Hematopoietic multipotent progenitor cell treated with erythropoietin and hydrocortisone succinate and interleukin-3 and kit ligand, for 17 days (in vitro differentiated cells): Measurements from ENCODE around the gene RNF186.
"Not testable (repeated sequence)": the region's sequence is repeated elsewhere in the genome, so short reads cannot be mapped to it uniquely, and the experiment has no call there.

ENCODE experiments used
- DNase-seq: peaks from one replicate; pipeline ENCODE4 v3.0.0-alpha.2; 2015; ENCODE audit warnings: low spot score

RNF186 gene

DNA sequence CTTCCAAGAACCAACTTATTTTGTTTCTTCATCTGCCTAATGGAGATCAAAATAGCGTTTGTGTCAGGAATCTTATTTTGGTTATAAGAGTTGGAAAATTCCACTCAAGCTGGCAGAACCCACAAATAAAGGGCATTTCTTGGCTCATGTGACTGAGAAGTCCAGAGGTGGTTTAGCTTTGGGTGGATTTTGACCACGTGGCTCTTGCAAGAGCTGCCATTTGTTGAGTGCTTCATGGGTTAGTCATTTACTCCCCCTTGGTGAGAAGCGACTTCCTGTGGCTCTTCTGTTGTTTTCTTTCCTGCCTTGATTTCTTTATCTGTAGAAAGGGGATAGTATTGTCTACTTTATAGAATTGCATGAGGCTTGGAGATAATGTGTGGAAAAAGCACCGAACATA lies 9.5 kb upstream of the RNF186 start:
- no peak for DNase-seq

DNA sequence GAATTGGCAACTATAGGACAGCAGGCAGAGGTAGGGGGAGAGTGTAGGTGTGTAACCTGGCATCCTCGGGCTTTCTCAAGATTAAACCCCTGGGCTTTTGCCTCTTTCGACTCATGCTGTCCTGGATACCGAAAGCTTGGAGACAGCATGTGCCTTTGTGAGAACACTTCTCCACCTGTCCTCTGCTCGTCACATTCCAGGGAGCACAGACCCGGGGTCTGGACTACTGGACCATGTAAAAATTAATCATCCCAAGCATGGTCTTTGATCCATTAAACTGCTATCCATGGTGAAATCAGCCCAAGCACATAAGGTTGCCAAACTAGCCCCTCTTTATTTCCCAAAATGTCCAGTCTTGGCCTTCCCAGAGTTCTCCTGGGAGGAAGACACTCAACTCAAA lies 9.0 kb upstream of the RNF186 start:
- DNase-seq, result no peak

DNA sequence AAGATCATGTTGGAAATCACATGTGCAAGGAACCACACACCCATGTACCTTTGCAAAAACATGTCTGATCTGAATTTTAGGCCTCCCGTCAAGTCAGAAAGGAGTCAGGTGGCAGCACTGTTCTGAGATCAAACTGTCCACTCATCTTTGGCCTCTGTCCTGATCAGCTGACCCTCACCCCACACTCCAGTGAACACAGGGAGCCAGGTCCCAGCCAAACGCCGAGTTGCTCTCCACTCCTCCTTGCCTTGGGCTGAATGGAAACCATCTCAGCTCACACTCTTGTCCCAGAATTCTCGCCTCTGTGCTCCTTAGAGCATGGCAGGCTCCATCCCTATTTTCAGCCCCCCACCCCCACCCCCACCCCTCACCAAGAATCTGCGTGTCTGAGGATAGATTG lies 4.6 kb upstream of the RNF186 start:
- no peak for DNase-seq

DNA sequence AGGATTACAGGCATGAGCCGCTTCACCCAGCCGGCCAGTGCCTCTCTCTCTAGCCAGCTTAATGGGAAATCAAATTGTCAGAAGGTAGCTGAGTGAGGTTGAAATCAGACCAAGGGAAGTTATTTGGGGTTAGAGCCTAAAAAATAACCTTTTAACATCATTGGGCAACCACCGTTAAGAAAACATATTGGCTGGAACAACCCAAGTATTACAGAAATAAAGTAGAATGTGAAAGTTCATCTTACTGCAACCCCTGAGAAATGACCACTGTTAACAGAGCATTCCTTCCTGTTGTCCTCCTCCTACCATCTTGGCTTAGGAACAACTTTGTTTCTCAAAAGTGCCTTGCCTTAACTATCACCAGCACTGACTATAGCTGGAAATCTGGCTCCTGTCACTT lies 3.2 kb upstream of the RNF186 start:
- DNase-seq, result no peak

DNA sequence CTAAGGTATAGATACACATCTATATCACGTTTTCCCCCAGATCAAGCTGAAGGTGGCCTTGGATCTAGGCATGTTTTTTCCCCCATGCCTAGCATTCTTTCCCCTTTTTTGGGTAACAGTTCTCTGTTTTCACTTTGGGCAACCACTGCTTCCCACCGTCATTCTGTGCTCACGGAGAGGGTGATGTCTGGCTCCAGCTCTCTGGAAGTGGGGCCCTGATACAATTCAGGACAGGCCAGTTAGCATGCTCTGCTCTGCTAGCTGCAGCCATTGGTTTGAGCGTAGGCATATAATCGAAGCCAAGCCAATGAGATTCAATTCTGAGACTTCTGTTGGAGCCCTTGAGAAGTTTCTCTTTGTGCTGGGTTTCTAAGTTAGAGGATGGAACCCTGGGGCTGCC lies 2.1 kb upstream of the RNF186 start:
- DNase-seq, result no peak

DNA sequence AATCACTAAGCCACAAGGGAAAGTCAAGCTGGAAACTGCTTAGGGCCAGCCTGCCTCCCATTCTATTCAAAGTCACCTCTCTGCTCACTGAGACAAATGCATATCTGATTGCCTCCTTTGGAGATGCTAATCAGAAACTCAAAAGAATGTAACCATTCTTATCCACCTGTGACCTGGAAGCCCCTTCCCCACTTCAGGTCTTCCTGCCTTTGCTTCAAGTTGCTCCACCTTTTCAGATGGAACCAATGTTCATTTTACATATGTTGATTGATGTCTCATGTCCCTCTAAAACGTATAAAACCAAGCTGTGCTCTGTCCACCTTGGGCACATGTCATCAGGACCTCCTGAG lies 1.6 kb upstream of the RNF186 start:
- DNase-seq, result not testable (repeated sequence)

DNA sequence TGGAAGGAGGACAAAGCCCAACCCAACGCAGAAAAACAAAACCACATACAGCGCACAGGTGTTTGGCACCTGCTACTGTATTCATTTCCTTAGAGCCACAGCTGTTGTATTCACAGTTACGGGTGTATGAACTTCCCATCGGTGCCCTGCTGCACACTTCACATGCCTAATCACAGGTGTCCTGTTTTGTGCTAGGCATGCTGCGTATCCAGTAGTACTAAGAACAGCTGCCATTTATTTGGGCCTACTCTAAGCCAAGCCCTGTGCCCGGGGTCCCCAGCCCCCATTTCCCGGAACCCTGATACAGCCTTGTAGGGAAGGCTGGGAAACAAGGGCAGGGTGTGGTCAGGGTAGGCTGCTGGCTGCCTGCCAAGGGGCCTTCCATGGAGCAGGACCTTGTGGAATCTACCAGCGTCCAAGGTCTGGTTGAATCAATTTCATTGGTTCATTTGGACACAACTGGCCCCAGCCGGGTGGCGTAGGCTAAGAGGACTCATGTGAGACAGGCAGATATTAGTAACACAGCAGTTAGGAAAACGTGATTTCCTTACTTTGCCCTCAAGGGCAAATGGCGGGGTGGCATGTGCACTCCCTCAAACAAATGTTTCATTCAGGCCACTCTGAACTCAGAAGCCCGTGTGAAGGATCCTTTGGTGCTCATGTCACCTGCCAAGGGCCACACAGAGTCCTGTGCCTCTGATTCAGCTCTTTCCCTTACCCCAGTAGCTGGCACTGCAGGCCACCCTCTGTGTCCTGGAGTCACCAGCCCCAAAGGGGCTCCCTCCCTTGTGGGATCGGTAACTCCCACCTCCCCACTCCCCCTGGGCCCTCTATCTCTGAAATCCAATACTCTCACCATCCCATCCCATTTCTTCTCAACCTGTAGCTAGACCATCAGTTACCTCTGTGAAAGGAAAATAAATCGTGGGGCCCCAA lies 986 bp upstream of the RNF186 start:
- no peak for DNase-seq

DNA sequence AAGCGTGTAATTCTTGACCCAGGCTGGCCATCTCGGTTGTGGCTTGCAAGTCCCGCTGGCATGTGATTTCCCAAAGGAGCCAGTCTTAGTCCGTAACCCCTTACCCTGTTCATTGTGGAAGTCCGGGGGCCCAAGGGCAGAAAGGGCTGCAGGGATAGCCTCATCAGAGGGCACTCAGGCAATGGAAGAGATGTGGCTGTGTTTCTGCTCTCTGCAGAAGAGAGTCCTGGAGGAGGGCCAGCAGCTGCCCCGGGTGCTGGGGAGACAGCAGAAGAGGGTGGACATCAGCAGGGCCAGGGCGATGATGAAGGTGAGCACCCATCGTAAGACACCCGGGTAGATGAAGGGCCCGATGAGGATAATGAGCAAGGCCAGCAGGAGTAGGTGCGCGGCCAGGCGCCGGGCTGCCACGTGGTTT lies 830 bp downstream of the RNF186 start:
- no peak for DNase-seq

DNA sequence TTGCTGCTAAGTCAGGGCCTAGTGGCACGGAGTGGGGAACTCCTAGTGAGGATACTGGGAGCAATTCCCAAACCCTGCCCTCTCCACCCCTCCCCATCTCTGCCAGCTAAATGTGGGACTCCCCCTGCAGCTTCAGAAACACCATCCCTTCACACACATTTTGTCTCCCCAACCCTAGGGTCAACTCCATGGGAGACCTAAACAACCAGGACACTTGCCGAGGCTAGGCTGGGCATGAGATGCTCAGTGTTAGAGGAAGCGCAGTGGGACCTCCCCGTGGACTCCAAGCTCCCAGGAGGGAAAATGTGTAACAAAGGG lies 1.5 kb downstream of the RNF186 start:
- no peak for DNase-seq

DNA sequence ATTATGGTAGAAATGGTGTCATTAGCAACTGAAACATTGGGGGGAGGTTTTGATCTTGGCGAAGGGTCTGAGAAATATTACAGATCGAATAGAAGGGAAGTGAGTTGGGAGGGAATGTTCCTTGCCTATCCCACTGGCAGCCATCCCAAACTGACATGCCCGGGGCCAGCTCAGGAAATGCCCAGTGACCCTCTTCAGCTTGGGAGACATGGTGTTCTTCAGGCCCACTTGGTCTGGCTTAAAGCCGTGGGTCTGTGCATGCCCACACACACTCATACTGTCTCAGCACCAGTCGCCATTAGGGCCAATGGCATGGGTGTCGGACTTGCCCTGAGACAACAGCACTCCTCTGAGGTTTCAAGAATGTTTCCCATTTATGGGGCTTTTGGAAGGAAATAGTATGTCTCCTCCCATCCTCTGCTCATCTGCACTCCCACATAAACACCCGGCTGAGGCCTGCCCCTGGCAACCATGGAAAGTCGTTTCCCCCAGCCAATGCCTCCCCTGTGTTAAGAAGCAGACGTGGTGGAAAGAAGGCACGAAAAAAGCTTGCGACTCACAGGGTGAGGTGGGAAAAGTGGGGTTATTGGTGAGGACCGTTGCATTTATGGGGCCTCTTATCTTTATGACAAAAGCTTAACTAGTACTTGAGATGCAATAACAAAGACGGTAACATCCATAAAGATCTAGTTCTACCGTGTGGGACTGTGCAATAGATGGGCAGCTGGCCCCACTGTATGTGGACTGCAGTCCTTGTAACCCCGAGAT lies 2.0 kb downstream of the RNF186 start:
- no peak for DNase-seq

DNA sequence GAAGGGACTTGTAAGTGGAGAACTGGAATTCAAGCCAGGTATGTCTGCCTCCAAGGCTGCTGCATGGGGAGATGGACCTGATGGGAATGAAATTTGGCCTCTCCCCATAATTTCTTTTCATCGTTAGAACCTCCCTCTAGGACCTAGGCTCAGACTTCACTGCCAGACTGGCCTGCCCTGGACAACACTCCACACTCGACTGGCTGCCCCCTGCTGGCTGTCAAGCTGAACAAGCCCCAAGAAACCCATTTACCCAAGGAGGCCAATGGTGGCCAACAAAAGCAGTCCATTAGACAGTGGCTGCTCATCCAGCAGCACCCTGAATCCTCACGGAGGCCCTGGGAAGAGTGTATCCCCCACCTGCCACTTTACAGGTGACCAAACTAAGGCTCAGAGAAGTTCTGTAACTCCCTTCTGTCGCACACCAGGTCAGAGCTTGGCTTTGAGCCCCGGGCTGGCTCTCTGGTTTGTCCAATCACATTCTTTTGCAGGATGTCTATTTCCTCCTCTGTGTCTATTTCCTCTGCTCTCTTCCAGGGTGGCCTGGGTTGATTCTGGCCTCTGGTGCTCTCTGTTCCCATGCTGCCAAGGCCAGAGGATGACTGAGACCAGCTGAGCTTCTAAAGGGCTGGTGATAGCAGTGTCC lies 3.8 kb downstream of the RNF186 start:
- DNase-seq, result no peak

DNA sequence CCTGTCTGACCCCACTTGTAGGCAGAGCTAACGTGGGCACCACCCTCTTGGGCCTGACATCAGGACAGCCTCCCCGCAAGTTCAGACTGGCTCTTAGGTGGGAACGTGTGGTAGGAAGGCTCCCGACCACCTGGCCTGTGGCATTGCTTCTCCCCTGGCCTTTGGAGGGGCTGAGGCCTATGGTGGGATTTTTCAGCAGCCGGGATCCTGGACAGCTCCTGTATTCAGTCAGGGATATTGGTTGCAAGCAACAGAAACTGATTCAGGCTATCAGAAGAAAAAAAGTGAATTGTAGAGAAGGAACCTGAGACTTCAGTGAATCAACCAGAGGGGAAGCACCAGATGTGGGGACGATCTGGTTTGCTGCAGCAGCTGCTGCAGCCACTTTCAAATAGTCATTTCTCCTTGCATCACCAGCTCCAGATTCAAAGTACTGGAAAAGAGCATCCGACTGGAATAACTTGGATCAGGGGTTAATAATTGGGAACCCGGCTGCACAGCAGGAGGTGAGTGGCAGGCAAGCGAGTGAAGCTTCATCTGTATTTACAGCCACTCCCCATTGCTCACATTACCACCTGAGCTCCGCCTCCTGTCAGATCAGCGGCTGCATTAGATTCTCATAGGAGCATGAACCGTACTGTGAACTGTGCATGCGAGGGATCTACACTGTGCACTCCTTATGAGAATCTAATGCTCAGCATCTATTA lies 5.9 kb downstream of the RNF186 start:
- DNase-seq, result no peak

DNA sequence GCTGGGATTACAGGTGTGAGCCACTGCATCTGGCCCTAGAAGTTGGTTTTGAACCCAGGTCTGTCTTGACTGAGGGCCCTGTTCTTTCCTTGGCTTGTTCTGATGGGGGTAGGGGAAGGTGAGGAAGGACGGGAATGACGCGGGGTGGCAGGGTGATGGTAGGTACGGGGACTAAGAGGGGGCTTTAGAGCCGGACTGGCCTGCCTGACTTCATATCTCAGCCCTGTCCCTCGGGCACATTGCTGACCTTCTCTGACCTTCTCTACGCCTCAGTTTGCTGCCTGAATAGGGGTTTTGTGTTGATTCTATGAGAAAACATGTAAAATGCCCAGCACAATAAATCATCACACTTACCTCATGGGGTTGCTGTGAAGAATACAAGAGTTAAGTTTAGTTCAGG lies 6.7 kb downstream of the RNF186 start:
- DNase-seq, result no peak

DNA sequence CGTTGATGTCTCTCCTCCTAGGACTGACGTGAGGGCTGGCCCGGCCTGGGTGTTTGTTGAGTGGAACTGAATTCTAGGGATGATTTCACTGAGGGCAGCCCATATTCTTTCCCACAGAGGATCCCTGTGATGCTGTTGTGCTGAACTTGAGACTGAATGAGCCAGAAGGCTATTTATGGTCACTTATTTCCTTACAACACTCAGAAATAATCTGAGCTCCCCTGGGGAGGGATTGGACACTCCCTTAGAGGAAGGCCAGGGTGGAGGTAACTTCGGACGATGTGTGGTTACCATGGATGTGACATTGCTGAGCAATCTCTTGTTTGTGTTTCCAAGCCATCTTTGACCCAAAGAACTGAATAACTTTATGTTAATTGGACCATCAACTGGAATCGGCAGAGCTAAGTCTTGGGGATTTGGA lies 10.2 kb downstream of the RNF186 start:
- DNase-seq, result no peak

DNA sequence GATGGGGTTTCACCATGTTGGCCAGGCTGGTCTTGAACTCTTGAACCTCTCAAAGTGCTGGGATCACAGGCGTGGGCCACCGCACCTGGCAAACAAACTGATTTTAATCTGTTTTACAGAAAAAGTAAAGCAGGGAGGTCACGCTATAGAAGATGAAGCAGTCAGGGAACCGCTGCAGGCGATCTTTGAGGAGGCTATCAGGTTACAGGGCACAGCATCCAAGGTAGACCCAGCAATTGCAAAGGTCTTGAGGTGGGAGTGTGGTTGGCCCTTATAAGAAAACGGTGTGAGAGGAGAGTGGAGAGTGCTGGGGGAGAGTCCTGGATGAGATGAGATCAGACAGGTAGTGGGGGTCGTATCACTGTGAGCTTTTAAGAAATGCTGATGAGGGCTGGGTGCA lies 12.8 kb downstream of the RNF186 start:
- no peak for DNase-seq

DNA sequence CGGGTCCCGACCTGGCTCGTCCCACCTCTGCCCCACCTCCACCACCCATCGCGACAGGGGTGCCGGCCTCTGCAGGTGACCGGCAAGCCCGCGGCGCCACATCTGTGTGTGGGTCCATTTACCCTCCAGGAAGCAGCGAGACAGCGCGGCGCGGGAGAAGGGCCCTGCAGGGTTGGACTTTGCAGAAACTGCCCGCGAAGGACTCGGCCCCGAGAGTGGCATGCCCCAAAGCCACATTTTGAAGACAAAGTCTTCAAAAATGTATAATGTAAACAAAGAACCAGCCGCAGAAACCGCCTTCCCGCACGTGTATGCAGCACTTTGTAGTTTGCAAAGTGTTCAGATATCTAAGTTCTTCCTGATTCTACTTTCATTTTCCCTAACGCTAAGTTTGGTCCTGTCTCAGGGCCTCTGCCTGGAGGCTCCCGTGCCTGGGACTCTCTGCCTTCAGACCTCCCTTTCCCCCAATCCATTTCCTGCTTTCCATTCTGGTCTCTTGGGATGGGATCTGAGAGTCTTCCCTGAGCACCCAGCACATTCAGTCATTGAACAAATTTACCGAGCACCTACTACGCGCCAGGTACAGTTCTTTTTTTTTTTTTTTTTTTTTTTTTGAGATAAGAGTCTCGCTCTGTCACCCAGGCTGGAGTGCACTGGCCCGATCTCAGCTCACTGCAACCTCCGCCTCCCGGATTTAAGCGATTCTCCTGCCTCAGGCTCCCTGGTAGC lies 14.8 kb downstream of the RNF186 start:
- no peak for DNase-seq

DNA sequence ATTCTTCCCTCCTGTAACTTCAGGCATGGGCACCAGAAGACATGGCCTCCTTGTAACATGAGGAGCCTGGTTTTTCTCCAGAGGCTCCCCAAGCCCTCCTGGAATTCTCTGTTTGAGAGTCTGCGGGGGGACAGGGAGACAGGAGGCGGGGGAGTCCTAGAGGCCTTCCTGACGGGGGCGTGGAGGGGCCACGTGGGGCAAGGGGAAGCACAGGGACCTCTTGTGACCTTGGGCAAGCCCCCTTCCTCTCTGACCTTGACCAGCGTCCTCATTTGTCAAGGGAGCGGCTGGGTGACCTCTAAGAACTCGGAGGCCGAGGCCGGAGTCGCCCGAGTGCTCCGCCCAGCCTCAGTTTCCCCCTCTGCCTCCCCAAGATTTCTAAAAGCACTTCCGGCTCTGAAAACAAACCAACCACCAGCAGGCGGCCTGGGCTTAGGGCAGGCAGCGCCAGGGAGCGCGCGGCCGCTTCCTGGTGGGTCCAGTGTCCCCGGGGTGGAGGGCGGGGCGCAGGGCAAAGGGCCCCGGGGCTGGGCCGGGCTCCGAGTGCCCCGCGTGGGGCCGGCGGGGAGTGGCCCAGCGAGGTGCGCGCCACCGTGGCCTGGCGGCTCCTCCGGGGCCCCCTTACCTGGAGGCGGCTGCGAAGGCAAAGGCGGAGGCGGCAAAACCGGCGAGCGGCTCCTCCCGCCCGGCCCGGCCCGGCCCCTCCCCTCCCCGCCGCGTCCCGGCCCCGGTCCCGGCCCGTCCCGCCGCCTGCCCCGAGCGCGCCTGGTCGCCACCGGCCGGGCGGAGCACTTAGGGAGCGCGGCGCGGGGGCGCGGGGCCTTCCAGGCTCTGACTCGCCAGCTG lies 15.6 kb downstream of the RNF186 start, which contains the start of gene TMCO4:
Gene TMCO4 (minus strand): TSS at position 687 of the 846 bp plus-strand sequence. CDS start 19,158 bp downstream, outside the sequence.
- DNase-seq, result no peak

DNA sequence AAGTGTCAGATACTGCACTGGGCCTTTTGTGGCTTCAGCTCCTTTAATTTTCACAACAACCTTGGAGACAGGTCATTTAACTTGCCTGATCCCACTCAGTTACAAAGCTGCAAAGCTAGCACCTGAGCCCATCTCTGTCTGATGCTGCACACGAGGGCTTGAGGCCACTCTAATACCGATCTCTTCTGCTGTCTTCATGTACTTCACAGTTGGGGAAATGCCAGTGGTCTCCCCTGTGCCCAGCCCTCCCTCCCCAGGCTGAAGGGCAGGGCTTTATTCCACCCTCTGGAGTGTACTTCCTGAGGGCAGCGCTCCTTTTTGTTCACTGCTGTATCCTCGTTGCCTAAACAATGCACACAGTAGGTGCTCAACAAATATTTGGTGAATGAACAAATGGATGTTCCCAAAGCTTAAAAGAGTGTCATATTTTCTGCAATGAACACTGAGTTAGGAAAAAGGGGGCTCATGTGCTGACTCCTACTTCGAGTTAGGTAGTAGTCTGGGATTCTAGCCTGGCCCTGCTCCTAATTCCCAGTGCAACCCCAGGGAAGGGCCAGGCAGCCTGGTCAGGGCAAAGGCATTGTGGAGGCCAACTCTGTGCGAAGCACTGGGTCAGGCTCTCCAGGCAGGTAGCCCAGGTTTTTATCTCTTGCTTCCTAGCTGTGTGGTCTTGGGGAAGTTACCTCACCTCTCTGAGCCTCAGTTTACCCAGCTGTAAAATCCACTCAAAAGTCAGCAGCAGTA lies 16.4 kb downstream of the RNF186 start:
- no peak for DNase-seq

DNA sequence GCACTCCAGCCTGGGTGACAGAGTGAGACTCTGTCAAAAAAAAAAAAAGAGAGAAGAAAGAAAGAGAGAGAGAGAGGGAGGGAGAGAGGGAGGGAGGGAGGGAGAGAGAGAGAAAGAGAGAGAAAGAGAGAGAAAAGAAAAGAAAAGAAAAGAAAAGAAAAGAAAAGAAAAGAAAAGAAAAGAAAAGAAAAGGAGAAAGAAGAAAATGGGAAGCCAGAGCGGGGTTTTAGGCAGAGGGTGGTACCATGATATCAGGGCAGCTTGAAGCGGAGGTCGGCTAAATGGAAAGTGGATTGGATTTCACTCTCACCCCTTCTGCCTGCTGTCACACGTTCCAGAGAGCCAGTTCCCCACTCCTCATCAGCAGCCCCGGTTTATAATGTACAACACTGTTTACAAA lies 17.3 kb downstream of the RNF186 start:
- DNase-seq, result no peak

DNA sequence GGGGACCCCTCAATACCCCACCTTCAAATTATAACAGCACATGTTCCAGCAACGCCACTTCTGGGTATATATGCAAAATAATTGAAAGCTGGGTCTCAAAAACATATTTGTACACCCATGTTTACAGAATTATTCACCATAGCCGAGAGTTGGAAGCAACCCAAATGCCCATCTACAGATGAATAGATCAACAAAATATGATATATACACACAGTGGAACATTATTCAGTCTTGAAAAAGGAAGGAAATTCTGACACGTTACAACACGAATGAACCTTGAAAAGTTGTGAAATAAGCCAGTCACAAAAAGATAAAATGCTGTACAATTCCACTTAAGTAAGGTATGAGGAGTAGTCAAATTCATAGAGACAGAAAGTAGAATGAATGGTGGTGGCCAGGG lies 20.5 kb downstream of the RNF186 start:
- no peak for DNase-seq
